Neural progenitor cell (in vitro differentiated cells): ENCODE results near the gene CMTR1. TPM values are rescaled to one million over a fixed set of nuclear protein-coding genes. Genes with fewer than 3 reads are reported as not detected.

Experiments
- DNase-seq: peaks from one replicate; pipeline ENCODE4 v3.0.0-alpha.2; 2016; ENCODE audit warnings: low spot score
- H2AFZ ChIP-seq: fragments of 200-600 bp; sonication (generic); replicated peaks from 2 replicates; pipeline ENCODE4 v1.6.1; 2016; ENCODE audit warnings: antibody characterized with exemption
- H3F3A ChIP-seq: fragments of 200-600 bp; sonication (generic); 2 replicates; pipeline ENCODE4 v1.6.1; 2016; ENCODE audit warnings: antibody characterized with exemption, low read depth
- H3K27ac ChIP-seq: fragments of 200-600 bp; sonication (generic); 2 replicates; pipeline ENCODE4 v1.5.1; 2016; ENCODE audit warnings: mild to moderate bottlenecking
- H3K27me3 ChIP-seq: fragments of 200-600 bp; sonication (generic); 2 replicates; pipeline ENCODE4 v1.6.1; 2016; ENCODE audit warnings: mild to moderate bottlenecking, moderate library complexity
- H3K36me3 ChIP-seq: fragments of 200-600 bp; sonication (generic); 2 replicates; pipeline ENCODE4 v1.5.1; 2016
- H3K4me1 ChIP-seq: fragments of 200-600 bp; sonication (generic); 2 replicates; pipeline ENCODE4 v1.6.1; 2016; ENCODE audit warnings: mixed run types
- H3K4me2 ChIP-seq: fragments of 200-600 bp; sonication (generic); 2 replicates; pipeline ENCODE4 v1.6.1; 2016
- H3K4me3 ChIP-seq: fragments of 200-600 bp; sonication (generic); 2 replicates; pipeline ENCODE4 v1.5.1; 2016
- H3K79me2 ChIP-seq: fragments of 200-600 bp; sonication (generic); 2 replicates; pipeline ENCODE4 v1.6.1; 2016; ENCODE audit warnings: low read depth
- H3K9ac ChIP-seq: fragments of 200-600 bp; sonication (generic); 2 replicates; pipeline ENCODE4 v1.6.1; 2016
- H3K9me3 ChIP-seq: fragments of 200-600 bp; sonication (generic); 2 replicates; pipeline ENCODE4 v1.5.1; 2016; ENCODE audit warnings: low read depth
- H4K20me1 ChIP-seq: fragments of 200-600 bp; sonication (generic); 2 replicates; pipeline ENCODE4 v1.6.1; 2016; ENCODE audit warnings: low read depth
- H3K27ac Mint-ChIP-seq: 3 replicates; pipeline ENCODE4 v1.8.0; 2021; ENCODE audit warnings: mixed read lengths
- H3K27me3 Mint-ChIP-seq: 2 replicates; pipeline ENCODE4 v1.8.0; 2022; ENCODE audit warnings: low read depth, mild to moderate bottlenecking, inconsistent platforms, moderate library complexity, mixed read lengths; ENCODE audit not compliant: insufficient read depth
- H3K36me3 Mint-ChIP-seq: 3 replicates; pipeline ENCODE4 v1.8.0; 2021; ENCODE audit warnings: mixed read lengths
- H3K4me1 Mint-ChIP-seq: 3 replicates; pipeline ENCODE4 v1.8.0; 2021; ENCODE audit warnings: mixed read lengths
- H3K4me3 Mint-ChIP-seq: 3 replicates; pipeline ENCODE4 v1.8.0; 2021; ENCODE audit warnings: mild to moderate bottlenecking, moderate library complexity, mixed read lengths
- H3K9me3 Mint-ChIP-seq: 3 replicates; pipeline ENCODE4 v1.8.0; 2020; ENCODE audit warnings: mixed read lengths
- CTCF ChIP-seq: fragments of 200-600 bp; sonication (generic); IDR thresholded peaks from 2 replicates; pipeline ENCODE4 v1.5.1; 2017; ENCODE audit warnings: antibody characterized with exemption, mild to moderate bottlenecking
- EZH2 ChIP-seq: fragments of 200-600 bp; sonication (generic); IDR thresholded peaks from 2 replicates; pipeline ENCODE4 v1.6.1; 2017; ENCODE audit warnings: antibody characterized with exemption, mild to moderate bottlenecking, moderate library complexity
- EZH2phosphoT487 ChIP-seq: fragments of 200-600 bp; sonication (generic); IDR thresholded peaks from 2 replicates; pipeline ENCODE4 v1.6.1; 2017; ENCODE audit warnings: antibody characterized with exemption
- total RNA-seq: library from RNA; depleted of rRNA; stranded (reverse); fragments of >200 nt; gene quantifications from 2 replicates; pipeline ENCODE4 v1.2.3, GENCODE V29; 2015; ENCODE audit warnings: low replicate concordance

Gene CMTR1
- total RNA-seq, 1 donor from 2014 or later: 35.4 TPM

- Mint-ChIP-seq H3K9me3 (no peaks in the 10 kb centered on the region), H3K4me3 (no peak overlapping the region), H3K4me1 (peaks cover 31% of the 10 kb centered on the region), H3K27ac (no peak overlapping the region), H3K27me3 (no peaks in the 10 kb centered on the region), H3K36me3 (peaks cover 30% of the 10 kb centered on the region)
- no peaks in the 10 kb centered on the region for H3K27me3 ChIP-seq
- H4K20me1 ChIP-seq: peaks cover 36% of the 10 kb centered on the region
- H3K4me3 ChIP-seq: no peak overlapping the region
- TF ChIP-seq CTCF (no peak), EZH2phosphoT487 (no peak), EZH2 (no peak)
- DNase-seq: no peak
- H3K9ac ChIP-seq: no peak overlapping the region
- H2AFZ ChIP-seq: no peak overlapping the region
- no peaks in the 10 kb centered on the region for H3K36me3 ChIP-seq
- H3K27ac ChIP-seq: no peak overlapping the region
- H3F3A ChIP-seq: peaks cover 28% of the 10 kb centered on the region
- H3K4me2 ChIP-seq: no peak overlapping the region
- peaks cover 26% of the 10 kb centered on the region for H3K4me1 ChIP-seq
- H3K79me2 ChIP-seq: no peaks in the 10 kb centered on the region
- H3K9me3 ChIP-seq: no peaks in the 10 kb centered on the region
These were observed 46.3 kb downstream of the CMTR1 start for GRCh38 chr6:37479266-37479854.

- Histone ChIP-seq H3K9me3 (no peaks in the 10 kb centered on the region), H3K4me1 (peaks cover 35% of the 10 kb centered on the region), H3K27ac (peak overlapping the region; percentile 34), H3K36me3 (no peaks in the 10 kb centered on the region), H2AFZ (no peak overlapping the region), H3K27me3 (no peaks in the 10 kb centered on the region), H4K20me1 (peaks cover 36% of the 10 kb centered on the region), H3K9ac (no peak overlapping the region), H3K4me2 (peak overlapping the region; percentile 30), H3F3A (peaks cover 28% of the 10 kb centered on the region), H3K79me2 (no peaks in the 10 kb centered on the region), H3K4me3 (no peak overlapping the region)
- Mint-ChIP-seq H3K27ac (no peak overlapping the region), H3K4me3 (no peak overlapping the region), H3K27me3 (no peaks in the 10 kb centered on the region), H3K36me3 (peaks cover 27% of the 10 kb centered on the region), H3K4me1 (peaks cover 33% of the 10 kb centered on the region), H3K9me3 (no peaks in the 10 kb centered on the region)
- no peak for DNase-seq
- TF ChIP-seq EZH2: no peak
These were observed 47.2 kb downstream of the CMTR1 start for GRCh38 chr6:37480118-37480736.

- H3K9me3 Mint-ChIP-seq: no peaks in the 10 kb centered on the region
- H3K27me3 ChIP-seq: no peaks in the 10 kb centered on the region
- H3K9ac ChIP-seq: no peak overlapping the region
- H3K4me1 Mint-ChIP-seq: peaks cover 36% of the 10 kb centered on the region
- H3K4me1 ChIP-seq: peaks cover 38% of the 10 kb centered on the region
- peak overlapping the region; percentile 42 for H3K27ac ChIP-seq
- H4K20me1 ChIP-seq: peaks cover 36% of the 10 kb centered on the region
- H2AFZ ChIP-seq: no peak overlapping the region
- H3K4me3 Mint-ChIP-seq: peak overlapping the region; percentile 68
- peak; percentile 60 for DNase-seq
- no peaks in the 10 kb centered on the region for H3K27me3 Mint-ChIP-seq
- no peak for TF ChIP-seq EZH2phosphoT487
- no peak for TF ChIP-seq EZH2
- TF ChIP-seq CTCF: no peak
- peaks cover 23% of the 10 kb centered on the region for H3K36me3 Mint-ChIP-seq
- H3F3A ChIP-seq: peaks cover 28% of the 10 kb centered on the region
- no peak overlapping the region for H3K4me3 ChIP-seq
- no peaks in the 10 kb centered on the region for H3K9me3 ChIP-seq
- peak overlapping the region; percentile 30 for H3K4me2 ChIP-seq
- H3K27ac Mint-ChIP-seq: peak overlapping the region; percentile 87
- no peaks in the 10 kb centered on the region for H3K36me3 ChIP-seq
- H3K79me2 ChIP-seq: no peaks in the 10 kb centered on the region
These were observed 48.0 kb downstream of the CMTR1 start for GRCh38 chr6:37480951-37481534.
